OCI-LY7 (cell line): ENCODE data around the gene C19orf67. TPM values are rescaled to one million over a fixed set of nuclear protein-coding genes. Genes with fewer than 3 reads are reported as not detected.

ENCODE experiments used
- BruUV-seq: library from RNA; stranded (reverse); fragments of 400-500 nt; replicated peaks from 2 replicates; lab custom pipeline; 2021; lab: Mats Ljungman, UMichigan
- CTCF ChIA-PET: fragments of 300-600 bp; sonication (Branson Sonifier 250); formaldehyde crosslinking; loops from one replicate; lab custom pipeline; 2022; ENCODE audit warnings: antibody characterized with exemption; ENCODE audit not compliant: unreplicated experiment; lab: Charles Lee
- POLR2A ChIA-PET: fragments of 300-600 bp; sonication (Branson Sonifier 250); formaldehyde crosslinking; loops from one replicate; lab custom pipeline; 2022; ENCODE audit warnings: antibody characterized with exemption; lab: Charles Lee
- DNase-seq: peaks from one replicate; pipeline ENCODE4 v3.0.0-alpha.2; 2015; ENCODE audit warnings: low spot score
- H2AFZ ChIP-seq: fragments of 200-600 bp; sonication (generic), shearing (Covaris generic); 2 replicates; pipeline ENCODE4 v1.6.1; 2014; ENCODE audit warnings: mild to moderate bottlenecking, antibody characterized with exemption, low read length, moderate library complexity
- H3K27ac ChIP-seq: fragments of 200-600 bp; sonication (generic); 2 replicates; pipeline ENCODE4 v1.5.1; 2014; ENCODE audit warnings: mixed run types, low read depth, mild to moderate bottlenecking, moderate library complexity, low read length, inconsistent platforms; ENCODE audit not compliant: poor library complexity, severe bottlenecking
- H3K36me3 ChIP-seq: fragments of 200-600 bp; sonication (generic); 2 replicates; pipeline ENCODE4 v1.6.1; 2014; ENCODE audit warnings: mild to moderate bottlenecking, antibody characterized with exemption, low read length, moderate library complexity, mixed read lengths; ENCODE audit not compliant: insufficient read depth
- H3K4me1 ChIP-seq: fragments of 200-600 bp; sonication (generic); 2 replicates; pipeline ENCODE4 v1.5.1; 2014; ENCODE audit warnings: mild to moderate bottlenecking, low read length; ENCODE audit not compliant: insufficient read depth, poor library complexity, severe bottlenecking
- H3K4me2 ChIP-seq: fragments of 200-600 bp; sonication (generic); 2 replicates; pipeline ENCODE4 v1.6.1; 2014; ENCODE audit warnings: mild to moderate bottlenecking, low read length
- H3K4me3 ChIP-seq: fragments of 200-600 bp; sonication (generic); 2 replicates; pipeline ENCODE4 v1.5.1; 2014; ENCODE audit warnings: mild to moderate bottlenecking, low read depth, low read length; ENCODE audit not compliant: poor library complexity, severe bottlenecking
- H3K79me2 ChIP-seq: fragments of 200-600 bp; sonication (generic); 2 replicates; pipeline ENCODE4 v1.6.1; 2016; ENCODE audit warnings: low read depth, mild to moderate bottlenecking, low read length, moderate library complexity, mixed read lengths; ENCODE audit not compliant: insufficient read depth
- H3K9me2 ChIP-seq: fragments of 200-600 bp; sonication (generic); 2 replicates; pipeline ENCODE4 v1.6.1; 2016; ENCODE audit warnings: mild to moderate bottlenecking, low read length, mixed read lengths; ENCODE audit not compliant: insufficient read depth
- H3K9me3 ChIP-seq: fragments of 200-600 bp; sonication (generic); 2 replicates; pipeline ENCODE4 v1.6.1; 2014; ENCODE audit warnings: mild to moderate bottlenecking, mixed run types, low read length, mixed read lengths
- H4K20me1 ChIP-seq: fragments of 200-600 bp; sonication (generic); 2 replicates; pipeline ENCODE4 v1.6.1; 2014; ENCODE audit warnings: mild to moderate bottlenecking, antibody characterized with exemption, low read length, moderate library complexity, mixed read lengths; ENCODE audit not compliant: insufficient read depth
- EZH2phosphoT487 ChIP-seq: fragments of 200-600 bp; sonication (generic); IDR thresholded peaks from 2 replicates; pipeline ENCODE4 v1.6.1; 2018; ENCODE audit warnings: low read depth, borderline replicate concordance, mild to moderate bottlenecking, mixed run types, antibody characterized with exemption, low read length, moderate library complexity, mixed read lengths
- intact Hi-C: fragments of 100-400 bp; cut with micrococcal nuclease; formaldehyde crosslinking; loops from one replicate; pipeline ENCODE4 v1.10.0; 2022; ENCODE audit not compliant: unreplicated experiment
- total RNA-seq, 2 experiments: library from RNA; depleted of rRNA in 1 of 2; stranded (reverse); fragments of >200 nt in 1 of 2; shearing (Covaris generic) in 1 of 2; gene quantifications; 2 replicates each; pipeline ENCODE4 v1.2.3, GENCODE V29; 2014 to 2022
- TF ChIP-seq, protein P1 (sequence below): fragments of 200-600 bp; sonication (generic); conservative IDR thresholded peaks from 2 replicates; pipeline ENCODE4 v1.5.1; 2014; ENCODE audit warnings: mild to moderate bottlenecking, antibody characterized with exemption, low read length, moderate library complexity, mixed read lengths

The C19orf67 gene
- total RNA-seq, 2 experiments from 2014 or later = 1.4 to 2.6 TPM

DNA sequence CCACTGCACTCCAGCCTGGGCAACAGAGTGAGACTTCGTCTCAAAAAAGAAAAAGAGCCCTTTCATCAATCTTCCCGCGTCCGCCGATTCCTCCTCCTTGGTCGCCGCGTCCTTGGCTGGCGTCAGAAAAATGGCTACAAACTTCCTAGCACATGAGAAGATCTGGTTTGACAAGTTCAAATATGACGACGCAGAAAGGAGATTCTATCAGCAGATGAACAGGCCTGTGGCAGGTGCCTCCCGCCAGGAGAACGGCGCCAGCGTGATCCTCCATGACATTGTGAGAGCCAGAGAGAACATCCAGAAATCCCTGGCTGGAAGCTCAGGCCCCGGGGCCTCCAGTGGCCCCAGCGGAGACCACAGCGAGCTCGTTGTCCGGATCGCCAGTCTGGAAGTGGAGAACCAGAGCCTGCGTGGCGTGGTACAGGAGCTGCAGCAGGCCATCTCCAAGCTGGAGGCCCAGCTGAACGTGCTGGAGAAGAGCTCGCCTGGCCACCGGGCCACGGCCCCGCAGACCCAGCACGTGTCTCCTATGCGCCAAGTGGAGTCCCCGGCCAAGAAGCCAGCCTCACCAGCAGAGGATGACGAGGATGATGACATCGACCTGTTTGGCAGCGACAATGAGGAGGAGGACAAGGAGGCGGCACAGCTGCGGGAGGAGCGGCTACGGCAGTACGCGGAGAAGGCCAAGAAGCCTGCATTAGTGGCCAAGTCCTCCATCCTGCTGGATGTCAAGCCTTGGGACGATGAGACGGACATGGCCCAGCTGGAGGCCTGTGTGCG lies 15.1 kb downstream of the C19orf67 start:
- no peak for TF ChIP-seq EZH2phosphoT487
- TF ChIP-seq, protein P1, sequence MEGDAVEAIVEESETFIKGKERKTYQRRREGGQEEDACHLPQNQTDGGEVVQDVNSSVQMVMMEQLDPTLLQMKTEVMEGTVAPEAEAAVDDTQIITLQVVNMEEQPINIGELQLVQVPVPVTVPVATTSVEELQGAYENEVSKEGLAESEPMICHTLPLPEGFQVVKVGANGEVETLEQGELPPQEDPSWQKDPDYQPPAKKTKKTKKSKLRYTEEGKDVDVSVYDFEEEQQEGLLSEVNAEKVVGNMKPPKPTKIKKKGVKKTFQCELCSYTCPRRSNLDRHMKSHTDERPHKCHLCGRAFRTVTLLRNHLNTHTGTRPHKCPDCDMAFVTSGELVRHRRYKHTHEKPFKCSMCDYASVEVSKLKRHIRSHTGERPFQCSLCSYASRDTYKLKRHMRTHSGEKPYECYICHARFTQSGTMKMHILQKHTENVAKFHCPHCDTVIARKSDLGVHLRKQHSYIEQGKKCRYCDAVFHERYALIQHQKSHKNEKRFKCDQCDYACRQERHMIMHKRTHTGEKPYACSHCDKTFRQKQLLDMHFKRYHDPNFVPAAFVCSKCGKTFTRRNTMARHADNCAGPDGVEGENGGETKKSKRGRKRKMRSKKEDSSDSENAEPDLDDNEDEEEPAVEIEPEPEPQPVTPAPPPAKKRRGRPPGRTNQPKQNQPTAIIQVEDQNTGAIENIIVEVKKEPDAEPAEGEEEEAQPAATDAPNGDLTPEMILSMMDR = no peak
- no peak overlapping the region for H2AFZ ChIP-seq
- BruUV-seq = no TSS peak
- no peak overlapping the region for H3K27ac ChIP-seq
- no peaks in the 10 kb centered on the region for H3K9me3 ChIP-seq
- intact Hi-C loops = loop anchor here (10.0 kb wide), 1 partner anchor 476 kb away; no protein-coding TSS in a partner anchor
- DNase-seq = no peak
- H3K4me3 ChIP-seq = no peak overlapping the region
- no peaks in the 10 kb centered on the region for H3K79me2 ChIP-seq
- CTCF ChIA-PET = no interaction called here
- H3K4me2 ChIP-seq = no peak overlapping the region
- no peaks in the 10 kb centered on the region for H3K36me3 ChIP-seq
- H3K9me2 ChIP-seq = no peaks in the 10 kb centered on the region
- POLR2A ChIA-PET = no interaction called here
- H3K4me1 ChIP-seq = peaks cover 26% of the 10 kb centered on the region
- no peaks in the 10 kb centered on the region for H4K20me1 ChIP-seq

DNA sequence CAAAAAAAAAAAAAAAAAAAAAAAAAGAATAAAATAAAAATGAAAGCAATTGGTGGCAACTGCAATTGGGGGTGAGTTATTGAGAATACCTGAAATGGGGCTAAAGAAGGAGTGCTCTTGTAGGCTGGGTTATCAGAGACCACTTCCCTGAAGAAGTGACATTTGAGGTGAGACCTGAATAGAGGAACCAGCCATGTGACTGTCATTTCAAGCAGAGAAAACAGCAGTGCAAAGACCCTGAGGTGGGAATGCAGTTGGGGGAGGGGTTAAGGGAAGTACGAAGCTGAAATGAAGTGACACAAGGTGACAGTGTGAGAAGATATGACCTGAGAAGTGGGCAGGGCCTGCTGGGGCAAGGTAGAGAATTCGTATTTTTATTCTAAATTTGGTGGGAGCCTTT lies 19.4 kb downstream of the C19orf67 start:
- TF ChIP-seq EZH2phosphoT487 = no peak
- TF ChIP-seq, protein P1 = no peak
- POLR2A ChIA-PET = no interaction called here
- H4K20me1 ChIP-seq = no peaks in the 10 kb centered on the region
- H3K4me3 ChIP-seq = no peak overlapping the region
- H3K4me1 ChIP-seq = no peaks in the 10 kb centered on the region
- H3K36me3 ChIP-seq = no peaks in the 10 kb centered on the region
- H3K27ac ChIP-seq = no peak overlapping the region
- intact Hi-C loops = no loop called here
- H3K9me3 ChIP-seq = no peaks in the 10 kb centered on the region
- no TSS peak for BruUV-seq
- H3K4me2 ChIP-seq = no peak overlapping the region
- H3K79me2 ChIP-seq = no peaks in the 10 kb centered on the region
- CTCF ChIA-PET = no interaction called here
- no peaks in the 10 kb centered on the region for H3K9me2 ChIP-seq
- H2AFZ ChIP-seq = no peak overlapping the region
- DNase-seq = no peak

DNA sequence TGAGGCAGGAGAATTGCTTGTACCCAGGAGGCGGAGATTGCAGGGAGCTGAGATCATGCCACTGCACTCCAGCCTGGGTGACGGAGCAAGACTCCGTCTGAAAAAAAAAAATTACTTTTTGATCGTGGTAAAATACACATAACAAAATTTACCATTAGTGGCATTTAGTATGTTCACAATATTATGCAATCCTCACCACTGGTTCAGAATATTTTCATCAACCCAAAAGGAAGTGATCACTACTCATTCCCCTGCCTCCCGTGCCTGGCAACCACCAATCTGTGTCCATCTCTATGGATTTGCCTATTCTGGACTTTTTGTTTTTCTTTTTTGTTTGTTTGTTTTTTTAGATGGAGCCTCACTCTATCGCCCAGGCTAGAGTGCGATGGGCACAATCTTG lies 22.5 kb downstream of the C19orf67 start:
- CTCF ChIA-PET = no interaction called here
- Histone ChIP-seq H3K9me2 (no peaks in the 10 kb centered on the region), H3K9me3 (no peaks in the 10 kb centered on the region), H3K36me3 (no peaks in the 10 kb centered on the region), H3K27ac (no peak overlapping the region), H3K4me2 (no peak overlapping the region), H2AFZ (no peak overlapping the region), H3K4me1 (peaks cover 6% of the 10 kb centered on the region), H4K20me1 (no peaks in the 10 kb centered on the region), H3K4me3 (no peak overlapping the region), H3K79me2 (no peaks in the 10 kb centered on the region)
- POLR2A ChIA-PET = no interaction called here
- no peak for DNase-seq
- no TSS peak for BruUV-seq
- TF ChIP-seq, protein P1 = no peak
- TF ChIP-seq EZH2phosphoT487 = no peak
- intact Hi-C loops = no loop called here
